Activated CD4-positive, CD25-positive, alpha-beta regulatory T cell treated with anti-CD3 and anti-CD28 coated beads, Interleukin-2, amount 50 U/mL, for 24 hours (primary cell): Measurements from ENCODE around the gene CDKN2D.
A peak's percentile ranks its signal among the peaks of the same experiment; 100 is the strongest.

ENCODE experiments used
- ATAC-seq, 2 donors: fragments of 150-1000 bp; cut with Tn5 transposase; one replicate each; pipeline ENCODE4 v1.10.0; 2021; ENCODE audit warnings: mild to moderate bottlenecking in 1 of 2, moderate library complexity in 1 of 2

The CDKN2D gene

DNA sequence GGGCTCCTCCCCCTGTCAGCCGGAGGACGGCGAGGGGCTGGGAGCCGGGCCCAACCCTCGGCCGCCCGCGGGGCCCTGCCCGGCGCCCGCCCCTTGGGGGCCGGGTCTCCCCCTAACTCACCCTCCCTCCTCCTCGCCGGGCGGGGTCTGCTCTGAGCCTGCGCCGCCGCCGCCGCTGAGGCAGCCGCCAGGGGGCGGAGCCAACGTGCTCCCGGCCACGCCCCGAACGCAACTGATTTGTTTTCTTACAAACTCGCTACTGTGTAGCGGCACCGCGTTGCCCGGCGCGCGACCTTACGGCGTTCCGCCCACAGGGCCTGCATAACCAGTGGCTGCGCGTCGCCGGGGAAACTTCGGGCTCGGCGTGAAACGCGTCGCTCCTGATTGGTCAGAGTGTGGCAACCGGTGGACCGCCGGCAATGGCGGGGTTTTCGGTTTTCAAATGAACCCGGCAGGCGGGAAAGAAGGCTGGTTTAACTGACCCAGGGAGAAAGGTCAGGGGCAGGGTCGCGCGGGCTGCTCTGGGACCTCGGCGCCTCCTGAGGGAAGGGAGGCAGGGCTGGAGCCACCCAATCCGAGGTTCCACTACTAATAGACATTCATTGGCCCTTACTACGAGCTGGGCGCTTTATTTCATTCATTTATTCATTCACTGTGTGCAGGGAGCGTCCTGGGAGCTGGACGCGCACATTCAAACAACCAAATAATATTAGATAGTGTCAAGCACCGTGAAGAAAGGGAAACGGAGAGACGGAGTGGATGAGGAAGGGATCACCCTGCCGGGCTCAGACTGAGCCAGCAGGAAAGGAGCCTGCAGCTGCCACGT lies at the start of gene CDKN2D:
Gene CDKN2D, minus strand, starts transcription at position 154 of the 826 bp plus-strand sequence. CDS start 326 bp downstream, outside the sequence.
- peak; percentile 86 to 88 for ATAC-seq

- no peak for ATAC-seq
Observed at GRCh38 chr19:10617409-10618121, 48.8 kb upstream of the CDKN2D start.

DNA sequence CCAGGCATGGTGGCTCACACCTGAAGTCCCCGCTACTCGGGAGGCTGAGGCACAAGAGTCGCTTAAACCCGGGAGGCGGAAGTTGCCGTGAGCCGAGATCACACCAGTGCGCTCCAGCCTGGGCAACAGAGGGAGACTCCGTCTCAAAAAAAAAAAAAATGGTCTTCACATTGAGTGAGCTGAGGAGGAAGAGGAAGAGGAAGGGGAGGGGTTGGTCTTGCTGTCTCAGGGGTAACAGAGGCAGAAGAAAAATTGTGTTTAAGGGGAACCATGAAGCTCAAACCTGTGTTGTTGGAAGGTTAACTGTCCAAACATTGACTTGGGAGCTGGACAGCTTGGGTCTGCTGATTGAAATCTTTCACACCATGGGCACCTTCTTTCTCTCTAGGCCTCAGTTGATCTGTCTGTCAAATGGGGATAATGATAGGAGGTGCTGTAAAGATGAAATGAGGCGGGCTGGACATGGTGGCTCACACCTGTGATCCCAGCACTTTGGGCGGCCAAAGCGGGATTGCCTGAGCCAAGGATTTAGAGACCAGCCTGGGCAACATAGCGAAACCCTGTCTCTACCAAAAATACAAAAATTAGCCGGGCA lies 46.7 kb upstream of the CDKN2D start:
- no peak for ATAC-seq

GRCh38 chr19:10612499-10613119 lies 43.8 kb upstream of the CDKN2D start:
- no peak for ATAC-seq

- ATAC-seq: no peak
Observed at GRCh38 chr19:10611907-10612306, 43.1 kb upstream of the CDKN2D start.

DNA sequence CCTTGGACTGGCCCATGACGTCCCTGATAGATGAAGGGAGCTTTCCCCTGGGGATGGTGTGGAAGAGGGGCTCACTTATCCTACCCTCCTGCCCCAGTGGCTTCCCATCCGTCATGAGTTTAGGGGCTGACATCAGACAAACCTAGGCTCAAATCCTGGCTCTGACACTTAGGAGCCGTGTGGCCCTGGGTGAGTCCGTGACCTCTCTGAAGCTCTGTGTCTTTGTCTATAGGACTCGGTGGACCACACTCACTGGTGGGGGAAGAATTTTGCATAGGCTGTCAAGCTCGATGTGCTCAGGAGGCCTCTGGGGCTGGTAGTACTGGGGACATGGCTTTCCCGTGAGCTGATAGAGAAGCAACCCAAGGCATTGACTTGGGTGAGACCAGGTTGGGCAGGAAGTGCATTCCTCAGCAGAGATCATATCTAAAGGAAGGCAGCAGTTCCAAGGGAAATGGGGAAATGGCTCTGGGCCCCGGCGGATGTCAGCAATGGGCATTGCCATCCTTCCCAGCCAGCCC lies 35.7 kb upstream of the CDKN2D start:
- no peak for ATAC-seq

GRCh38 chr19:10603873-10604459 lies 35.2 kb upstream of the CDKN2D start:
- ATAC-seq: peak; percentile 16 to 21

GRCh38 chr19:10603084-10603872 lies 34.5 kb upstream of the CDKN2D start:
- ATAC-seq: peak; percentile 67 to 72

GRCh38 chr19:10602330-10603083 lies 33.7 kb upstream of the CDKN2D start:
- ATAC-seq: peak; percentile 80

- no peak for ATAC-seq
Observed at GRCh38 chr19:10601999-10602329, 33.2 kb upstream of the CDKN2D start.

DNA sequence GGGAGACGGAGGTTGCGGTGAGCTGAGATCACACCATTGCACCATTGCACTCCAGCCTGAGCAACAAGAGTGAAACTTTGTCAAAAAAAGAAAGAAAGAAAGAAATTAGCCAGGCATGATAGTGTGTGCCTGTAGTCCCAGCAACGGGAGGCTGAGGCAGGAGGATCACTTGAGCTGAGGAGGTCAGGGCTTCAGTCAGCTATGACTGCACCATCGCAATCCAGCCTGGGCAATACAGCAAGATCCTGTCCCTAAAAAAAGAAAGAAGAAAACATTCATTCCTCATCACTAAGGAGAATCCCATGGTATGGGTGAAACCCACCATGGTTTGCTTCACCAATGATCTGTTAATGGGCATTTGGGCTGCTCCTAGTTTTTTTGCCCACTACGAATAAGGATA lies 31.4 kb upstream of the CDKN2D start:
- ATAC-seq: no peak

DNA sequence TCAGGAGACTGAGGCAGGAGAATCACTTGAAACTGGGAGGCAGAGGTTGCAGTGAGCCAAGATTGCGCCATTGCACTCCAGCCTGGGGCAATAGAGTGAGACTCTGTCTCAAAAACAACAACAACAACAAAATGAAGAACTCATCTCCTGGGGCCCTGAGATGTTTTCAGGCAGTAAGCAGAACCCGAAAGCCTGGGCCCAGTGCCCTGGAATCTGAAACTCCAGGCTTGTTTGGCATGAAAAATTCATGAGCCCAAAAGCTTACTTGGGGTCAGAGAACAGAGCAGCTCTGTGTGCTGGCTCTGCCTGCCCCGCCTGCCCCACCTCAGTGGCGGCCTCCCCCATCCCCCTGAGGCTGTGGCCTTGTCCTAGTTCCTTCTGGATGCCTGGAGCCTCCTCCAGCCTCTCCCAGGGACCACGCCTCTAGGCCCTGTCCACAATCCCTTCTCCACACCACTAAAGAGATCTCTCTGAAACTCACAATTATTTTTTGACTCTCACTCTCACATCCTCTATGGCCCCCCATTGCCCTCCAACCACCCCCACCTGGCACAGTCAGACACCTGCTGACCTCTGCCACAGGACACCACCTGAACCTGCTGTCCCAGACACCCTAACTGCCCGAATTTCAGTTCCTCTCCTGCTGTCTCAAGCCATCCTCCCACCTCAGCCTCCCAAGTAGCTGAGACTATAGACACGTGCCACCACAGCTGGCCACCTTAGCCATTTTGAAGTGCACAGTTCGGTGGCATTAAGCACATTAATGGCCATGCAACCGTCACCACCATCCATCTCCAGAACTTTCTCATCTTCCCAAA lies 25.2 kb upstream of the CDKN2D start:
- ATAC-seq: no peak

DNA sequence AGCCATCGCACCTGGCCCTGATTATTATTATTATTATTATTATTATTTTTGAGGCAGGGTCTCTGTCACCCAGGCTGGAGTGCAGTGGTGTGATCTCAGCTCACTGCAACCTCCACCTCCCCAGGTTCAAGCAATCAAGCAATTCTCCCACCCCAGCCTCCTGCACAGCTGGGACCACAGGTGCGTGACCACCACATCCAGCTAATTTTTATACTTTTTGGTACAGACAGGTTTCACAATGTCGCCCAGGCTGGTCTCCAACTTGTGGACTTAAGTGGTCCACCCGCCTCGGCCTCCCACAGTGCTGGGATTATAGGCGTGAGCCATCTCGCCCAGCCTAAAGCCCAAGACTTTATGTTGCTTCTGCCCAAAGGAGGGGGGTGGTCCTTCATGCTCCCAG lies 24.4 kb upstream of the CDKN2D start:
- no peak for ATAC-seq

- ATAC-seq: no peak
Observed at GRCh38 chr19:10587839-10588150, 19.0 kb upstream of the CDKN2D start.

- ATAC-seq: no peak
Observed at GRCh38 chr19:10587022-10587838, 18.5 kb upstream of the CDKN2D start, which contains the start of gene AP1M2. TSS of gene AP1M2 (minus strand) at chr19:10587312. CDS start at chr19:10587231, 81 bp downstream.

DNA sequence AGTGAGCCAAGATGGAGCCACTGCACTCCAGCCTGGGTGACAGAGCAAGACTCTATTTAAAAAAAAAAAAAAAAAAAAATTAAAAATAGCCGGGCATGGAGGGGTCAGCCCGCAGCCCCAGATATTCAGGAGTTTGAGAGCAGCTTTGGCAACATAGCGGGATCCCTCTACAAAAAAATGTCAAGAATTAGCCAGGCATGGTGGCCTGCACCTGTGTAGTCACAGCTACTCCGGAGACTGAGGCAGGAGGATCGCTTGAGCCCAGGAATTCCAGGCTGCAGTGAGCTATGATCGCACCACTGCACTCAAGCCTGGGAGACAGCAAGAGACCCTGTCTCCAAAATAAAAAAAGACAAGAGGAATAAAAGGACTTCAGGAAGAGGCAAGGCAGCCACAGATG lies 17.6 kb upstream of the CDKN2D start:
- no peak for ATAC-seq

DNA sequence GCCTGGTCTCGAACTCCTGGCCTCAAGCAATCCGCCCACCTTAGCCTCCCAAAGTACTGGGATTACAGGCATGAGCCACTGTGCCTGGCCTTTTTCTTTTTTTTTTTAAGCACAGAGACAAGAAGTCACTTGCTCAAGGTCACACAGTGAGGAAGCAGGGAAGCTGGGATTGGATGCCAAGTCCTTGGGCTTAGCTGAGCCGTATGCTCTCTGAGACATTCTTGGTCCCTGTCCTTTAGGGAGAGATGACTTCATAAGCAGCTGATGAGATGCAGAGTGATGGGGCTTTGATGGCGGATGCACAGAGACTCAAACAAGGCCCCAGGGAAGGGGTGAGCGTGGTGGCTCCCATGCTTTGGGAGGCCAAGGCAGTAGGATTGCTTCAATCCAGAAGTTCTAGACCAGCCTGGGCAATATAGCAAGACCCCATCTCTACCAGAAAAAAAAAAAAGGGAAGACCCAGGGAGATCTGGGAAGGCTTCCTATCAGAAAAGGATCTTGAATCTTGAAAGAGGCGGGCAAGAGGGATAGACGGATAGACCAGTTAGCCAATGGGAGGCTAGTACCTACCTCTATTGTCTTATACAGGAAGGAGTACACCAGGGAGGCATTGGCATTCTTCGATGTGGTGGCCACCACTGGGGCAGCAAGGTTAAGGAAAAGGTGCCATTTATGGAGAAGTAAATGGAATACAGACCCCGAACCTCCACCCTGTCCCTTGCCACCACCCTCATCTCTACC lies 14.4 kb upstream of the CDKN2D start:
- no peak for ATAC-seq

DNA sequence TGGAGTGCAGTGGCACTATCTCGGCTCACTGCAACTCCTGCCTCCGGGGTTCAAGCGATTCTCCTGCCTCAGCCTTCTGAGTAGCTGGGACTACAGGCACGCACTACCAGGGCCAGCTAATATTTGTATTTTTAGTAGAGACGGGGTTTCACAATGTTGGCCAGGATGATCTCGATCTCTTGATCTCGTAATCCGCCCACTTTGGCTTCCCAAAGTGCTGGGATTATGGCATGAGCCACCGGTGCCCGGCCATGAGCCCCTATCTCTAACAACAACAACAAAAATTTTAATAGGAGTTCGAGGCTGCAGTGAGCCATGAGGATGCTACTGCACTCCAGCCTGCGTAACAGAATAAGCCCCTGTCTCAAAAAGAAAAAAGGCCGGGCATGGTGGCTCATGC lies 13.3 kb upstream of the CDKN2D start:
- no peak for ATAC-seq
